Upper lobe of left lung (tissue), 4 donors: ENCODE data around the gene NF1.

Source experiments
- CTCF ChIP-seq, 6 experiments: fragments of 450-650 bp in 4 of 6; fragments of 200-600 bp in 2 of 6; sonication (generic) in 2 of 6; IDR thresholded peaks; one replicate each; pipeline ENCODE4 v1.5.1; 2016 to 2019; ENCODE audit warnings: antibody characterized with exemption in 6 of 6
- POLR2A ChIP-seq, 4 donors: fragments of 450-650 bp; IDR thresholded peaks; one replicate each; pipeline ENCODE4 v1.5.1; 2016 to 2017; ENCODE audit warnings: antibody characterized with exemption in 4 of 4, mild to moderate bottlenecking in 2 of 4
- POLR2AphosphoS5 ChIP-seq, 2 donors: sonication (generic); formaldehyde crosslinking; IDR thresholded peaks; one replicate each; pipeline ENCODE4 v1.5.1; 2017; ENCODE audit warnings: antibody characterized with exemption in 2 of 2

- TF ChIP-seq CTCF (IDR thresholded peaks at IDR 0.05) (no peak), POLR2AphosphoS5 (IDR thresholded peaks at IDR 0.05) (no peak), POLR2A (IDR thresholded peaks at IDR 0.05) (no peak)
These were observed 20.3 kb downstream of the NF1 start for GRCh38 chr17:31114956-31115555.
